ENCODE results near the gene GRM1.
"Not testable (repeated sequence)": the region's sequence is repeated elsewhere in the genome, so short reads cannot be mapped to it uniquely, and the experiment has no call there.

The GRM1 gene

GRCh38 chr6:146224988-146225387, 196.1 kb downstream of the GRM1 start:
- Histone ChIP-seq H3K9ac (ENCODE audit: low read depth, low read length) (no peak overlapping the region), H3K27ac (ENCODE audit: low read depth, low read length) (no peak overlapping the region), H3K4me3 (ENCODE audit: low read depth, low read length) (no peak overlapping the region), H3K4me1 (ENCODE audit: control insufficient read depth, insufficient read depth, low read length) (no peaks in the 10 kb centered on the region), H3K27me3 (ENCODE audit: control insufficient read depth, insufficient read depth, low read length) (no peaks in the 10 kb centered on the region), H3K36me3 (ENCODE audit: control insufficient read depth, insufficient read depth, low read length) (no peaks in the 10 kb centered on the region), H3K9me3 (ENCODE audit: control insufficient read depth, insufficient read depth, low read length) (no peaks in the 10 kb centered on the region)

- H3K27me3 ChIP-seq (ENCODE audit: control insufficient read depth, insufficient read depth, low read length) = no peaks in the 10 kb centered on the region
- no peak overlapping the region for H3K4me3 ChIP-seq (ENCODE audit: low read depth, low read length)
- H3K27ac ChIP-seq (ENCODE audit: low read depth, low read length) = no peak overlapping the region
- H3K9me3 ChIP-seq (ENCODE audit: control insufficient read depth, insufficient read depth, low read length) = no peaks in the 10 kb centered on the region
- no peaks in the 10 kb centered on the region for H3K4me1 ChIP-seq (ENCODE audit: control insufficient read depth, insufficient read depth, low read length)
- H3K36me3 ChIP-seq (ENCODE audit: control insufficient read depth, insufficient read depth, low read length) = no peaks in the 10 kb centered on the region
- no peak overlapping the region for H3K9ac ChIP-seq (ENCODE audit: low read depth, low read length)
Measured at GRCh38 chr6:146240322-146240721, 211.5 kb downstream of the GRM1 start.

- Histone ChIP-seq H3K36me3 (ENCODE audit: control insufficient read depth, insufficient read depth, low read length) (no peaks in the 10 kb centered on the region), H3K27ac (ENCODE audit: low read depth, low read length) (no peak overlapping the region), H3K27me3 (ENCODE audit: control insufficient read depth, insufficient read depth, low read length) (no peaks in the 10 kb centered on the region), H3K9me3 (ENCODE audit: control insufficient read depth, insufficient read depth, low read length) (no peaks in the 10 kb centered on the region), H3K4me3 (ENCODE audit: low read depth, low read length) (no peak overlapping the region), H3K9ac (ENCODE audit: low read depth, low read length) (no peak overlapping the region), H3K4me1 (ENCODE audit: control insufficient read depth, insufficient read depth, low read length) (no peaks in the 10 kb centered on the region)
Measured at GRCh38 chr6:146240807-146241206, 211.9 kb downstream of the GRM1 start.

DNA sequence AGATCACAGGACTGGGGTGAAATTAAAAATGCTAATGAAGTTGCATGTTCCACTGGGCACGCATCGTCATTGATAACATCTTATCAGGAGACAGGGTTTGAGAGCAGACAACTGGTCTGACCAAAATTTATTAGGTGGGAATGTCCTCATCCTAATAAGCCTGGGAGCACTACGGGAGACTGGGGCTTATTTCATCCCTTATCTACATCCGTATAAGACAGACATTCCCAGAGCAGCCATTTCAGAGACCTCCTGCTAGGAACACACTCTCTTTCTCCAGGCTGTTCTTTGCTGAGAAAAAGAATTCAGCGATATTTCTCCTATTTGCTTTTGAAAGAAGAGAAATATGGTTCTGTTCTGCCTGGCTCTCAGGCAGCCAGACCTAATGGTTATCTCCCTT, 214.8 kb downstream of the GRM1 start:
- not testable (repeated sequence) for H3K4me3 ChIP-seq (ENCODE audit: low read depth, low read length); H3K36me3 ChIP-seq (ENCODE audit: control insufficient read depth, insufficient read depth, low read length); H3K27ac ChIP-seq (ENCODE audit: low read depth, low read length); H3K27me3 ChIP-seq (ENCODE audit: control insufficient read depth, insufficient read depth, low read length); H3K4me1 ChIP-seq (ENCODE audit: control insufficient read depth, insufficient read depth, low read length); H3K9ac ChIP-seq (ENCODE audit: low read depth, low read length); H3K9me3 ChIP-seq (ENCODE audit: control insufficient read depth, insufficient read depth, low read length)

GRCh38 chr6:146244630-146245143, 215.8 kb downstream of the GRM1 start:
- H3K27ac ChIP-seq (ENCODE audit: low read depth, low read length) = no peak overlapping the region
- H3K4me3 ChIP-seq (ENCODE audit: low read depth, low read length) = no peak overlapping the region
- H3K4me1 ChIP-seq (ENCODE audit: control insufficient read depth, insufficient read depth, low read length) = no peaks in the 10 kb centered on the region
- H3K27me3 ChIP-seq (ENCODE audit: control insufficient read depth, insufficient read depth, low read length) = no peaks in the 10 kb centered on the region
- H3K36me3 ChIP-seq (ENCODE audit: control insufficient read depth, insufficient read depth, low read length) = no peaks in the 10 kb centered on the region
- H3K9me3 ChIP-seq (ENCODE audit: control insufficient read depth, insufficient read depth, low read length) = no peaks in the 10 kb centered on the region
- H3K9ac ChIP-seq (ENCODE audit: low read depth, low read length) = no peak overlapping the region

- Histone ChIP-seq H3K36me3 (ENCODE audit: control insufficient read depth, insufficient read depth, low read length) (no peaks in the 10 kb centered on the region), H3K9ac (ENCODE audit: low read depth, low read length) (no peak overlapping the region), H3K27ac (ENCODE audit: low read depth, low read length) (no peak overlapping the region), H3K27me3 (ENCODE audit: control insufficient read depth, insufficient read depth, low read length) (no peaks in the 10 kb centered on the region), H3K9me3 (ENCODE audit: control insufficient read depth, insufficient read depth, low read length) (no peaks in the 10 kb centered on the region), H3K4me1 (ENCODE audit: control insufficient read depth, insufficient read depth, low read length) (no peaks in the 10 kb centered on the region), H3K4me3 (ENCODE audit: low read depth, low read length) (no peak overlapping the region)
Measured at GRCh38 chr6:146246028-146246427, 217.2 kb downstream of the GRM1 start.

DNA sequence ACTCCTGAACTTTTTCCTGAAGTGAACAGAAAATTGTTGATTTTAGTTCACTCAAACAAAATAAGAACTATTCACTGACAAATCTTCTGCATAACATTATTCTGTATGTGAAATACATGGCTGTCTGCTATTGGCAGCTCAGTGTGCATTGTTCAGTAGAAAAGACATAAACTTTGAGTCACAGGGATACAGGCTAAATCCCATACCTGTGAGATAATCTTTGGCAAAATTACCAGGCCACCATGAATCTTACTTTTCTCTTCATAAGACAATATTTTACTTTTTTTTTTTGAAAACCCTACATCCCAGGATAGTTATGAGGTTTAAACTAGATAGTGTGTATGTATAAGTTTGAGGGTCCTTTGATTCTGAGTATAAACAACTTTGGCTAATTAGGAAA, 224.8 kb downstream of the GRM1 start:
- Histone ChIP-seq H3K4me3 (ENCODE audit: low read depth, low read length) (no peak overlapping the region), H3K27me3 (ENCODE audit: control insufficient read depth, insufficient read depth, low read length) (no peaks in the 10 kb centered on the region), H3K9ac (ENCODE audit: low read depth, low read length) (no peak overlapping the region), H3K36me3 (ENCODE audit: control insufficient read depth, insufficient read depth, low read length) (no peaks in the 10 kb centered on the region), H3K4me1 (ENCODE audit: control insufficient read depth, insufficient read depth, low read length) (peaks cover 12% of the 10 kb centered on the region), H3K27ac (ENCODE audit: low read depth, low read length) (no peak overlapping the region), H3K9me3 (ENCODE audit: control insufficient read depth, insufficient read depth, low read length) (no peaks in the 10 kb centered on the region)

GRCh38 chr6:146258206-146258605, 229.3 kb downstream of the GRM1 start:
- no peaks in the 10 kb centered on the region for H3K36me3 ChIP-seq (ENCODE audit: control insufficient read depth, insufficient read depth, low read length)
- H3K4me3 ChIP-seq (ENCODE audit: low read depth, low read length) = no peak overlapping the region
- H3K27me3 ChIP-seq (ENCODE audit: control insufficient read depth, insufficient read depth, low read length) = no peaks in the 10 kb centered on the region
- no peak overlapping the region for H3K9ac ChIP-seq (ENCODE audit: low read depth, low read length)
- H3K4me1 ChIP-seq (ENCODE audit: control insufficient read depth, insufficient read depth, low read length) = peaks cover 12% of the 10 kb centered on the region
- H3K9me3 ChIP-seq (ENCODE audit: control insufficient read depth, insufficient read depth, low read length) = no peaks in the 10 kb centered on the region
- no peak overlapping the region for H3K27ac ChIP-seq (ENCODE audit: low read depth, low read length)

GRCh38 chr6:146260886-146261285, 232.0 kb downstream of the GRM1 start:
- Histone ChIP-seq H3K36me3 (ENCODE audit: control insufficient read depth, insufficient read depth, low read length) (no peaks in the 10 kb centered on the region), H3K9me3 (ENCODE audit: control insufficient read depth, insufficient read depth, low read length) (no peaks in the 10 kb centered on the region), H3K27ac (ENCODE audit: low read depth, low read length) (no peak overlapping the region), H3K4me1 (ENCODE audit: control insufficient read depth, insufficient read depth, low read length) (peaks cover 12% of the 10 kb centered on the region), H3K4me3 (ENCODE audit: low read depth, low read length) (no peak overlapping the region), H3K9ac (ENCODE audit: low read depth, low read length) (no peak overlapping the region), H3K27me3 (ENCODE audit: control insufficient read depth, insufficient read depth, low read length) (no peaks in the 10 kb centered on the region)

DNA sequence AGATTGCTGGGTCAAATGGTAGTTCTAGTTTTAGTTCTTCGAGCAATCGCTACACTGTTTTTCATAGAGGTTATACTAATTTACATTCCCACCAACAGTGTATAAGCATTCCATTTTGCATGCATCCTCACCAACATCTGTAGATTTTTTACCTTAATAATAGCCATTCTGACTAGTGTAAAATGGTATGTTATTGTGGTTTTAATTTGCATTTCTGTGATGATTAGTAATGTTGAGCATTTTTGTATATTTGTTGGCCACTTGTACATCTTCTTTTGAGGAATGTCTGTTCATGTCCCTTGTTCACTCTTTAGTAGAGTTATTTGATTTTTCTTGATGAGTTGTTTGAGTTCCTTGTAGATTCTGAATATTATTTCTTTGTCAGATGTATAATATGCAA, 236.2 kb downstream of the GRM1 start:
- Histone ChIP-seq H3K9ac (ENCODE audit: low read depth, low read length) (no peak overlapping the region), H3K36me3 (ENCODE audit: control insufficient read depth, insufficient read depth, low read length) (no peaks in the 10 kb centered on the region), H3K4me1 (ENCODE audit: control insufficient read depth, insufficient read depth, low read length) (peaks cover 11% of the 10 kb centered on the region), H3K27ac (ENCODE audit: low read depth, low read length) (no peak overlapping the region), H3K4me3 (ENCODE audit: low read depth, low read length) (no peak overlapping the region), H3K9me3 (ENCODE audit: control insufficient read depth, insufficient read depth, low read length) (no peaks in the 10 kb centered on the region), H3K27me3 (ENCODE audit: control insufficient read depth, insufficient read depth, low read length) (no peaks in the 10 kb centered on the region)

DNA sequence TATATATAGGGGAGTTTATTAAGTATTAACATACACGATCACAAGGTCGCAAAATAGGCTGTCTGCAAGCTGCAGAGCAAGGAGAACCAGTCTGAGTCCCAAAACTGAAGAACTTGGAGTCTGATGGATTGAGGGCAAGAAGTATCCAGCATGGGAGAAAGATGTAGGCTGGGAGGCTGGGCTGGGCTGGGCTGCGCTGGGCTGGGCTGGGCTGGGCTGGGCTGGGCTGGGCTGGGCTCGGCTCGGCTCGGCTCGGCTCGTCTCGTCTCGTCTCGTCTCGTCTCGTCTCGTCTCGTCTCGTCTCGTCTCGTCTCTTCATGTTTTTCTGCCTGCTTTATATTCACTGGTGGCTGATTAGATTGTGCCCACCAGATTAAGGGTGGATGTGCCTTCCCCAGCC, 238.6 kb downstream of the GRM1 start:
- no peak overlapping the region for H3K9ac ChIP-seq (ENCODE audit: low read depth, low read length)
- no peak overlapping the region for H3K4me3 ChIP-seq (ENCODE audit: low read depth, low read length)
- H3K4me1 ChIP-seq (ENCODE audit: control insufficient read depth, insufficient read depth, low read length) = peaks cover 12% of the 10 kb centered on the region
- no peak overlapping the region for H3K27ac ChIP-seq (ENCODE audit: low read depth, low read length)
- no peaks in the 10 kb centered on the region for H3K9me3 ChIP-seq (ENCODE audit: control insufficient read depth, insufficient read depth, low read length)
- no peaks in the 10 kb centered on the region for H3K27me3 ChIP-seq (ENCODE audit: control insufficient read depth, insufficient read depth, low read length)
- H3K36me3 ChIP-seq (ENCODE audit: control insufficient read depth, insufficient read depth, low read length) = no peaks in the 10 kb centered on the region

- Histone ChIP-seq H3K27me3 (ENCODE audit: control insufficient read depth, insufficient read depth, low read length) (no peaks in the 10 kb centered on the region), H3K9ac (ENCODE audit: low read depth, low read length) (no peak overlapping the region), H3K4me1 (ENCODE audit: control insufficient read depth, insufficient read depth, low read length) (peaks cover 12% of the 10 kb centered on the region), H3K36me3 (ENCODE audit: control insufficient read depth, insufficient read depth, low read length) (no peaks in the 10 kb centered on the region), H3K27ac (ENCODE audit: low read depth, low read length) (no peak overlapping the region), H3K4me3 (ENCODE audit: low read depth, low read length) (no peak overlapping the region), H3K9me3 (ENCODE audit: control insufficient read depth, insufficient read depth, low read length) (no peaks in the 10 kb centered on the region)
Measured at GRCh38 chr6:146267946-146268345, 239.1 kb downstream of the GRM1 start.
